Left renal cortex interstitium (tissue), 4 donors: Measurements from ENCODE around the gene OCA2. TPM values are rescaled to one million over a fixed set of nuclear protein-coding genes. Genes with fewer than 3 reads are reported as not detected.
"Not testable (repeated sequence)": the region's sequence is repeated elsewhere in the genome, so short reads cannot be mapped to it uniquely, and the experiment has no call there.

ENCODE experiments used
- DNase-seq, 4 donors: peaks; one replicate each; pipeline ENCODE4 v3.0.0-alpha.2; 2013; ENCODE audit warnings: low read depth in 4 of 4, low spot score in 2 of 4, missing footprints in 1 of 4
- polyA plus RNA-seq, 4 donors: library from polyadenylated mRNA; unstranded; fragments of 120-200 nt; gene quantifications; one replicate each; pipeline ENCODE4 v1.2.1, GENCODE V29; 2013; ENCODE audit not compliant: insufficient read length in 4 of 4

OCA2 gene
- polyA plus RNA-seq, 4 donors, result 8.0 to 9.2 (median 8.9) TPM

GRCh38 chr15:27961801-27962200, 137.3 kb downstream of the OCA2 start:
- no peak for DNase-seq

GRCh38 chr15:27958911-27959578, 140.1 kb downstream of the OCA2 start:
- DNase-seq, result no peak

GRCh38 chr15:27956285-27956684, 142.8 kb downstream of the OCA2 start:
- DNase-seq, result no peak

- no peak for DNase-seq
Measured at GRCh38 chr15:27955087-27955486, 144.0 kb downstream of the OCA2 start.

GRCh38 chr15:27952593-27952992, 146.5 kb downstream of the OCA2 start:
- DNase-seq, result not testable (repeated sequence)

GRCh38 chr15:27951191-27951890, 147.8 kb downstream of the OCA2 start:
- DNase-seq, result no peak

- DNase-seq, result no peak
Measured at GRCh38 chr15:27949089-27949488, 150.0 kb downstream of the OCA2 start.

GRCh38 chr15:27939246-27939645, 159.9 kb downstream of the OCA2 start:
- no peak for DNase-seq

GRCh38 chr15:27937851-27938250, 161.3 kb downstream of the OCA2 start:
- DNase-seq, result no peak

- no peak for DNase-seq
Measured at GRCh38 chr15:27936164-27936563, 163.0 kb downstream of the OCA2 start.

- no peak for DNase-seq
Measured at GRCh38 chr15:27935328-27935727, 163.8 kb downstream of the OCA2 start.

GRCh38 chr15:27934782-27935181, 164.3 kb downstream of the OCA2 start:
- DNase-seq, result no peak

GRCh38 chr15:27933562-27933961, 165.6 kb downstream of the OCA2 start:
- no peak for DNase-seq

- DNase-seq, result no peak
Measured at GRCh38 chr15:27932600-27932999, 166.5 kb downstream of the OCA2 start.

- DNase-seq, result no peak
Measured at GRCh38 chr15:27928386-27928785, 170.7 kb downstream of the OCA2 start.

- DNase-seq, result no peak
Measured at GRCh38 chr15:27912283-27912682, 186.8 kb downstream of the OCA2 start.

- DNase-seq, result no peak
Measured at GRCh38 chr15:27906802-27907201, 192.3 kb downstream of the OCA2 start.

GRCh38 chr15:27903405-27903804, 195.7 kb downstream of the OCA2 start:
- no peak for DNase-seq

GRCh38 chr15:27902680-27903385, 196.3 kb downstream of the OCA2 start:
- DNase-seq, result no peak

GRCh38 chr15:27899583-27900285, 199.4 kb downstream of the OCA2 start:
- DNase-seq, result no peak

- DNase-seq, result no peak
Measured at GRCh38 chr15:27897481-27897880, 201.6 kb downstream of the OCA2 start.
